ENCODE measurements around the gene C9orf78. TPM values are rescaled to one million over a fixed set of nuclear protein-coding genes. Genes with fewer than 3 reads are reported as not detected.

The C9orf78 gene
- total and polyA plus RNA-seq, 9 of the 15 experiments (the other 6 are each of a cell fraction or from before 2014, with no cell fraction given): 94.6 to 266 (median 202) TPM

- TF ChIP-seq ZNF609 (CRISPR knock-in tag; IDR thresholded peaks at IDR 0.05; ENCODE audit: borderline replicate concordance) (0 out of 2 replicates have a peak, but pooled peaks have one; percentile 20), SRSF3 (IDR thresholded peaks at IDR 0.05; ENCODE audit: insufficient read depth, low read length) (no peak), RAD21 (CRISPR knock-in tag; conservative IDR thresholded peaks at IDR 0.05 in 1 of 2, IDR thresholded peaks at IDR 0.05 in 1 of 2) (0 out of 4 replicates have a peak, but pooled peaks of 1 of the 2 experiments have one; percentile 10), ATF1 (CRISPR knock-in tag; IDR thresholded peaks at IDR 0.05) (no peak), ATF1 (tag; IDR thresholded peaks at IDR 0.05) (peak; percentile 99), ZNF76 (CRISPR knock-in tag; IDR thresholded peaks at IDR 0.05; ENCODE audit: borderline replicate concordance) (0 out of 2 replicates have a peak, but pooled peaks have one; percentile 30), WHSC1 (IDR thresholded peaks at IDR 0.05; ENCODE audit: low read length) (no peak), ZNF140 (CRISPR knock-in tag; IDR thresholded peaks at IDR 0.05) (no peak), MCM2 (IDR thresholded peaks at IDR 0.05; ENCODE audit: low read depth) (no peak), ZNF445 (CRISPR knock-in tag; IDR thresholded peaks at IDR 0.05; ENCODE audit: low read depth) (no peak), CBFB (CRISPR knock-in tag; IDR thresholded peaks at IDR 0.05) (no peak), SREBF1 (IDR thresholded peaks at IDR 0.05; ENCODE audit: borderline replicate concordance, low read depth, low read length) (no peak), GMEB1 (CRISPR knock-in tag; IDR thresholded peaks at IDR 0.05) (peak; percentile 88), ZNF512 (tag; IDR thresholded peaks at IDR 0.05) (no peak), KDM1A (IDR thresholded peaks at IDR 0.05) (no peak), ETV6 (IDR thresholded peaks at IDR 0.05; ENCODE audit: borderline replicate concordance in 1 of 2, low read depth in 2 of 2, low read length in 1 of 2) (no peak), ETV6 (CRISPR knock-in tag; IDR thresholded peaks at IDR 0.05; ENCODE audit: borderline replicate concordance) (no peak), YY1 (IDR thresholded peaks at IDR 0.05; ENCODE audit: borderline replicate concordance in 1 of 3, control insufficient read depth in 1 of 3, extremely low read depth in 1 of 3, insufficient read depth in 3 of 3, insufficient read length in 1 of 3, insufficient replicate concordance in 2 of 3, low read depth in 1 of 3, low read length in 2 of 3) (peak in 2 of 3 experiments; percentile 71 to 75), ZNF3 (CRISPR knock-in tag; IDR thresholded peaks at IDR 0.05) (no peak)
Observed at GRCh38 chr9:129835128-129835859, at the start of gene C9orf78, which contains the start of gene USP20 (continued).
